ENCODE data around the gene AQP5.

The AQP5 gene

GRCh38 chr12:49923035-49923644 is 38.5 kb upstream of the AQP5 start:
- H3K36me3 ChIP-seq (ENCODE audit: control insufficient read depth, insufficient read depth, low read length): no peaks in the 10 kb centered on the region
- no peaks in the 10 kb centered on the region for H3K27me3 ChIP-seq (ENCODE audit: control insufficient read depth, insufficient read depth, low read length)
- H3K4me1 ChIP-seq (ENCODE audit: control insufficient read depth, insufficient read depth, low read length): peaks cover 19% of the 10 kb centered on the region
- no peaks in the 10 kb centered on the region for H3K9me3 ChIP-seq (ENCODE audit: control insufficient read depth, low read length)
- H3K9ac ChIP-seq (ENCODE audit: low read length): no peak overlapping the region
- H3K4me3 ChIP-seq (ENCODE audit: low read length): no peak overlapping the region

GRCh38 chr12:49923880-49924556 is 37.7 kb upstream of the AQP5 start:
- Histone ChIP-seq H3K4me3 (ENCODE audit: low read length) (no peak overlapping the region), H3K9me3 (ENCODE audit: control insufficient read depth, low read length) (no peaks in the 10 kb centered on the region), H3K36me3 (ENCODE audit: control insufficient read depth, insufficient read depth, low read length) (no peaks in the 10 kb centered on the region), H3K27me3 (ENCODE audit: control insufficient read depth, insufficient read depth, low read length) (no peaks in the 10 kb centered on the region), H3K9ac (ENCODE audit: low read length) (no peak overlapping the region), H3K4me1 (ENCODE audit: control insufficient read depth, insufficient read depth, low read length) (peaks cover 19% of the 10 kb centered on the region)

GRCh38 chr12:49924628-49925246 is 36.9 kb upstream of the AQP5 start:
- Histone ChIP-seq H3K36me3 (ENCODE audit: control insufficient read depth, insufficient read depth, low read length) (no peaks in the 10 kb centered on the region), H3K27me3 (ENCODE audit: control insufficient read depth, insufficient read depth, low read length) (no peaks in the 10 kb centered on the region), H3K9ac (ENCODE audit: low read length) (no peak overlapping the region)

DNA sequence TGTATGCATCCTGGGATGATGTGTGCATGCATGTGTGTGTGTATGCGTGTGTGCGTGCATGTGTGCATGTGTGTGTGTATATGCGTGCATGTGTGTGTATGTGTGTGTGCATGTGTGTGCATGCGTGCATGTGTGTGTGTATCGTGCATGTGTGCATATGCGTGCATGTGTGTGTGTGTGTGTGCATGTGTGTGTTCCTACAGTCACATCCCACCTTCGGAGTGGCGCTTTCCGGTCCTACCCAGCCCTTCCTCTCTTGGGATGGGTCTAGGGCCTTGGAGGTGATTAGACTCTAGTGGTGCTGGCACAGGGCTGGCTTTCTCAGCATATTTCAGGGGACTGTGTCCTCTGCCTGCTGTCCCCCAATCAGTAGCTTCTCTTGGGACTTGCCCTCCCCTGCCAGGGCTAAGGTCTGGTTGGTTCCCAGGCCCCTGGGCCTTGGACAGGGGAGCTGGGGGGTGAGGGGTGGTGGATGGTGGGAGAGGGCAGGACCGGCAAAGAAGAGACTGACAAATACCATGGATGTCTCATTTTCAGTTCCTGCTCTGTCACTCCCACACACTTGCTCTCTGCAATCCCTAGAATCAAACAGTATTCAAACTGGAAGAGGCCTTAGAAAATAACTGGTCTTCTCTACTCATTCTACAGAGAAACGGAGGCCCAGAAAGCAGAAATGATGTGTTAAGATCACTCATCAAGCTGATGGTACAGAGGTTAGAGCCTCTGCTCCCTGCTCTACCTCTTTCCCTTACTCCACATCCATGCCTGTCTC is 36.1 kb upstream of the AQP5 start:
- peaks cover 13% of the 10 kb centered on the region for H3K4me1 ChIP-seq (ENCODE audit: control insufficient read depth, insufficient read depth, low read length)
- H3K27me3 ChIP-seq (ENCODE audit: control insufficient read depth, insufficient read depth, low read length): no peaks in the 10 kb centered on the region
- H3K4me3 ChIP-seq (ENCODE audit: low read length): no peak overlapping the region
- no peaks in the 10 kb centered on the region for H3K9me3 ChIP-seq (ENCODE audit: control insufficient read depth, low read length)
- H3K36me3 ChIP-seq (ENCODE audit: control insufficient read depth, insufficient read depth, low read length): no peaks in the 10 kb centered on the region
- H3K9ac ChIP-seq (ENCODE audit: low read length): no peak overlapping the region

More at GRCh38 chr12:49924628-49925246, 36.9 kb upstream of the AQP5 start:
- H3K9me3 ChIP-seq (ENCODE audit: control insufficient read depth, low read length): no peaks in the 10 kb centered on the region
- H3K4me3 ChIP-seq (ENCODE audit: low read length): no peak overlapping the region
- peaks cover 19% of the 10 kb centered on the region for H3K4me1 ChIP-seq (ENCODE audit: control insufficient read depth, insufficient read depth, low read length)

- Histone ChIP-seq H3K27me3 (ENCODE audit: control insufficient read depth, insufficient read depth, low read length) (no peaks in the 10 kb centered on the region), H3K4me1 (ENCODE audit: control insufficient read depth, insufficient read depth, low read length) (no peaks in the 10 kb centered on the region), H3K36me3 (ENCODE audit: control insufficient read depth, insufficient read depth, low read length) (no peaks in the 10 kb centered on the region), H3K9ac (ENCODE audit: low read length) (no peak overlapping the region), H3K4me3 (ENCODE audit: low read length) (no peak overlapping the region), H3K9me3 (ENCODE audit: control insufficient read depth, low read length) (no peaks in the 10 kb centered on the region)
Measured at GRCh38 chr12:49928471-49928870, 33.2 kb upstream of the AQP5 start.

DNA sequence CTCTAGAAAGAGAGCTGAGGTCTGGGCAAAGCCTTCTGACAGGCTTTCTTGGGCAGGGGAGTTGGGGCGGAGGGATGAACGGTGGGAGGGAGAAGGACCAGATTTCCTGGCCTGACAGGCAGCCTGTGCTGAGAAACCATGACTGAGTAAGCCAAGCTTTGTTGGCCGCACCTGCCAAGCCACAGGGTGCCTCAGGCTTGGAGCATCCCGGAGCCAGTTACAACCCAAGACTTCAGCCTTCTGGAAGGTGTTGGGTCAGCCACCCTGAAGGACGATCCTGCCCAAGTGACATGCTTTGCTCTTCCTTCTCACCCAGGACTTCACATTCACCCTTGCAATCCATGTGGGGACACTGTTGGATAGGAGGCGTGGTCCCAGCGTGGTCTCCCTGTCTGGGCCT is 32.1 kb upstream of the AQP5 start:
- no peaks in the 10 kb centered on the region for H3K9me3 ChIP-seq (ENCODE audit: control insufficient read depth, low read length)
- no peaks in the 10 kb centered on the region for H3K27me3 ChIP-seq (ENCODE audit: control insufficient read depth, insufficient read depth, low read length)
- no peaks in the 10 kb centered on the region for H3K4me1 ChIP-seq (ENCODE audit: control insufficient read depth, insufficient read depth, low read length)
- H3K36me3 ChIP-seq (ENCODE audit: control insufficient read depth, insufficient read depth, low read length): no peaks in the 10 kb centered on the region
- H3K9ac ChIP-seq (ENCODE audit: low read length): no peak overlapping the region
- H3K4me3 ChIP-seq (ENCODE audit: low read length): no peak overlapping the region

- no peaks in the 10 kb centered on the region for H3K4me1 ChIP-seq (ENCODE audit: control insufficient read depth, insufficient read depth, low read length)
- H3K4me3 ChIP-seq (ENCODE audit: low read length): no peak overlapping the region
- no peak overlapping the region for H3K9ac ChIP-seq (ENCODE audit: low read length)
- no peaks in the 10 kb centered on the region for H3K9me3 ChIP-seq (ENCODE audit: control insufficient read depth, low read length)
- no peaks in the 10 kb centered on the region for H3K27me3 ChIP-seq (ENCODE audit: control insufficient read depth, insufficient read depth, low read length)
- H3K36me3 ChIP-seq (ENCODE audit: control insufficient read depth, insufficient read depth, low read length): no peaks in the 10 kb centered on the region
Measured at GRCh38 chr12:49930515-49931288, 31.0 kb upstream of the AQP5 start.

DNA sequence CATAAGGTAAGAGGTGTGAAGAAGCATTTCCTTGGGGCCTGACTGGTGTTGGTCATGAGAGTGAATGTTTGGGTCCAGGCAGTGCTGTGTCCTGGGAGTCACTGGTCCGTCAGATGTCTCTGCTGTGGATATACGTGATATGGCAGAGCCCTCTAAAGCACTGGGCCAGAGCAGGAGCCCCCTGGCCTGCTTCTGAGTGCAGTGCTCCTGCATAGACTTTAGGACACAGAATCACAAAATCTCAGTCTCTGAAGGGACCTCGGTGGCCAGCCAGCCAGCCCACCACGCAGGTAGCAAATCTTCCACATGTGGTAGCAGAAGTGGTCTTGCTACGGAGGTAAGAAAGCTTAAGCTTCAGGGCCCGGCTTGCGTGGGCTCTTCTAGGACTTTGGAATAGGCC is 29.6 kb upstream of the AQP5 start:
- H3K9me3 ChIP-seq (ENCODE audit: control insufficient read depth, low read length): no peaks in the 10 kb centered on the region
- H3K9ac ChIP-seq (ENCODE audit: low read length): no peak overlapping the region
- H3K4me3 ChIP-seq (ENCODE audit: low read length): no peak overlapping the region
- no peaks in the 10 kb centered on the region for H3K4me1 ChIP-seq (ENCODE audit: control insufficient read depth, insufficient read depth, low read length)
- H3K27me3 ChIP-seq (ENCODE audit: control insufficient read depth, insufficient read depth, low read length): no peaks in the 10 kb centered on the region
- no peaks in the 10 kb centered on the region for H3K36me3 ChIP-seq (ENCODE audit: control insufficient read depth, insufficient read depth, low read length)

GRCh38 chr12:49932533-49933130 is 29.0 kb upstream of the AQP5 start:
- Histone ChIP-seq H3K4me1 (ENCODE audit: control insufficient read depth, insufficient read depth, low read length) (no peaks in the 10 kb centered on the region), H3K4me3 (ENCODE audit: low read length) (no peak overlapping the region), H3K9me3 (ENCODE audit: control insufficient read depth, low read length) (no peaks in the 10 kb centered on the region), H3K27me3 (ENCODE audit: control insufficient read depth, insufficient read depth, low read length) (no peaks in the 10 kb centered on the region), H3K36me3 (ENCODE audit: control insufficient read depth, insufficient read depth, low read length) (no peaks in the 10 kb centered on the region), H3K9ac (ENCODE audit: low read length) (no peak overlapping the region)

GRCh38 chr12:49933796-49934195 is 27.9 kb upstream of the AQP5 start:
- Histone ChIP-seq H3K4me3 (ENCODE audit: low read length) (no peak overlapping the region), H3K4me1 (ENCODE audit: control insufficient read depth, insufficient read depth, low read length) (no peaks in the 10 kb centered on the region), H3K9ac (ENCODE audit: low read length) (no peak overlapping the region), H3K36me3 (ENCODE audit: control insufficient read depth, insufficient read depth, low read length) (no peaks in the 10 kb centered on the region), H3K9me3 (ENCODE audit: control insufficient read depth, low read length) (no peaks in the 10 kb centered on the region), H3K27me3 (ENCODE audit: control insufficient read depth, insufficient read depth, low read length) (no peaks in the 10 kb centered on the region)

GRCh38 chr12:49934505-49934904 is 27.2 kb upstream of the AQP5 start:
- H3K36me3 ChIP-seq (ENCODE audit: control insufficient read depth, insufficient read depth, low read length): no peaks in the 10 kb centered on the region
- peaks cover under 1% of the 10 kb centered on the region for H3K4me1 ChIP-seq (ENCODE audit: control insufficient read depth, insufficient read depth, low read length)
- no peak overlapping the region for H3K4me3 ChIP-seq (ENCODE audit: low read length)

More at GRCh38 chr12:49934505-49934904, 27.2 kb upstream of the AQP5 start:
- Histone ChIP-seq H3K27me3 (ENCODE audit: control insufficient read depth, insufficient read depth, low read length) (no peaks in the 10 kb centered on the region), H3K9ac (ENCODE audit: low read length) (no peak overlapping the region), H3K9me3 (ENCODE audit: control insufficient read depth, low read length) (no peaks in the 10 kb centered on the region)

Measured in mucosa of stomach (tissue), 1 donor.